NOMO-1 treated with DMSO at 0.1 percent for 48 hours (cell line): ENCODE results near the gene VARS1.
"Not testable (repeated sequence)": the region's sequence is repeated elsewhere in the genome, so short reads cannot be mapped to it uniquely, and the experiment has no call there.

Source experiments
- DNase-seq: peaks from one replicate; lab custom pipeline; 2025; ENCODE audit not compliant: unreplicated experiment; lab: John Stamatoyannopoulos, UW

The VARS1 gene

DNA sequence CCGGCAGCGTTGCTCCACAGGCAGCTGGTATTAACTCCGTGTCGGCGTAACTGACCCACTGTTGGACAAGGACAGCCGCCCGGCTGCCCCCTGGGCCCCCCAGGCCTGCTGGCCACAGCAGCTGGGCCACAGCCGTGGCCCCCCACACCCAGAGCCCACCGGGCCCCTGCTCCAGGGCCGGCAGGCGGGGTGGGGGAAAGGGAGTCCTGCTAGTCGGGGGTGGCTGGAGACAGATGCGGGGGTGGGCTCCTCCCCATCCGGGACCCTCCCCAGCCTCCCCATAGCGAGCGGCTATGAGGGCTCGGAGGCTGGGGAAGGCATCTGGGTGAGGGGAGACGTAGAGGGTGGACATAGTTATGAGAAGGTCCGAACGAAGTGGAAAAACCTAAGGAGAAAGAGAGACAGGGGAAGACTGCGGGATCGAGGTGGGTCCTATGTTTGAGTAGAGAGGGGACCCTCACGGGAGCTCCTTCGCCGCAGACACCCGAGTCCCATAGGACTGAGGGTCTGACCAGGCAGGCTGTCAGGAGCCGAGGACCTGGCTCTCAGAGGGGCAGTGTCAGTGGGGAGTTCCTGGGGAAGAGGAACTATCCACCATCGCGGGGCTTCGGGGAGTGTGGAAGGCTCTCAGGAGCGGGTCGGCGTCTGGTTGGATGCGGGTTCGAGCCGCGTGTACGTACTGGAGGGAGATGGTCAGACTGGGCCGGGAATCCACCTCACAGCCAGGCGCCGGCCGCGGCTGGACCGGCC lies 511 bp downstream of the VARS1 start:
- peak; percentile 54 for DNase-seq

- peak; percentile 49 for DNase-seq
Observed at GRCh38 chr6:31794294-31794865, 1.2 kb downstream of the VARS1 start.

- not testable (repeated sequence) for DNase-seq
Observed at GRCh38 chr6:31793927-31794245, 1.7 kb downstream of the VARS1 start.

GRCh38 chr6:31792761-31793171 lies 2.8 kb downstream of the VARS1 start:
- no peak for DNase-seq

DNA sequence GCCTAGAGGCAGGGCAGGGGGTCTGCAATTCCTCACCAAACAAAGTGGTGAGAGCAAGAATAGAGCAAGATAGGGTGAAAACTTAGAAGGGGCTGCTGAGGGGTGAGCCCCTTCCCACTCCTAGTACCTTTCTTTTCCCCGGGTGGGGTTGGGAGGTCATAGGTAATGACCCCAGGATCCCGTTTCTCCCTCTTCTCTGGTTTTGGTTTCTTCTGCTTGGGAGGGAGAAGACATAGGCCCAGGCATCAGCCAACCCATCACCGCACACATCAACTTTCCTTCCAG lies 3.5 kb downstream of the VARS1 start:
- no peak for DNase-seq

DNA sequence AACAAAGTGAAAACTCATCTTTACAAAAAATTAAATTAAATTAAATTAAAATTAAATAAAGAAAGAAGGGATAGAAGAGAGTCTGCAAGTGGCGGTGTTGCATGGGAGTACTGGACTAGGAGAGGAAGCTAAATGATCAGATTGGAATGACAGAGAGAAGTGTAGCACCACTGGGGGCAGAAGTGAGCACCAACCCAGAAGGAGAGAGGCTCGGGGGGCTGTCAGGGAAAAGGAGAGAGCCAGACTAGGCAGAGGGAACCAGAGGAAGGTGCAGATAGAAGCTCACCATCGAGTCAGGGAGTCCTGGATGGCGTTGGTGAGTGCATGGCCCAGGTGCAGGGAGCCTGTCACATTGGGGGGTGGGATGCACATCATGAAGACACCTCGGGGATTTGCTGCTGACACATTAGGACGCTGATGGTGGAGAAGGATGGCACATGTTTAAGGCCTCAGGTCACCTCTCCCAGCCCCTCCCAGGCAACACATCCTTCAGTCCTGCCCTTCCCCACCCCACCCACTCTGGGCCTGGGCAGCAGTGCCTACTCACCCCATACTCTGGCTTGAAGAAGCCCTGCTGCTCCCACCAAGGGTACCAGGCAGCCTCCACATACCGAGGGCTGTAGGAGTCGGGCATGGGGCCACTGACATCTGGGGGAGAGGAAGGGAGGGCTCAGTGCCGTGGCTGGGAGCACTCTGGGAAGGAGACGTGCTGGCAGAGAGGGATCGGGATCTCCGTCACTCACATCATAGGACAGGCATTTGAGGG lies 4.0 kb downstream of the VARS1 start:
- DNase-seq = peak; percentile 40

DNA sequence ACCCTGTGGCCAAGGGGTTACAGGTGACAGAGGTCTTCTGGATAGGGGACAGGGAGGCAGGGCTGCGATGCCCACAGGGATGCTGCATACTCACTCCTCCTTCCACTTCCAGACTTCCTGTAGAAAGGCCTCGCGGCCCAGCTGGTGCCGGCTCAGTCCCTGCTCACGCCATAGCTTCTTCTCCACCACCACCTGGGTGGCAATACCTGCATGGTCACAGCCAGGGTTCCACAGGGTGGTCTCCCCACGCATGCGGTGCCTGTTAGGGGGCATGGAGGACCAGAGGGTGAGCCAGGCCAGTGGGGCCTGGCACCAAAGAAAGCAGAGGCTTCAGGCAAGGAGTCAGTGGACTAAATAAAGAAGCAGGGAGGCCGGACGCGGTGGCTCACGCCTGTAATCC lies 10.1 kb downstream of the VARS1 start:
- DNase-seq = no peak

DNA sequence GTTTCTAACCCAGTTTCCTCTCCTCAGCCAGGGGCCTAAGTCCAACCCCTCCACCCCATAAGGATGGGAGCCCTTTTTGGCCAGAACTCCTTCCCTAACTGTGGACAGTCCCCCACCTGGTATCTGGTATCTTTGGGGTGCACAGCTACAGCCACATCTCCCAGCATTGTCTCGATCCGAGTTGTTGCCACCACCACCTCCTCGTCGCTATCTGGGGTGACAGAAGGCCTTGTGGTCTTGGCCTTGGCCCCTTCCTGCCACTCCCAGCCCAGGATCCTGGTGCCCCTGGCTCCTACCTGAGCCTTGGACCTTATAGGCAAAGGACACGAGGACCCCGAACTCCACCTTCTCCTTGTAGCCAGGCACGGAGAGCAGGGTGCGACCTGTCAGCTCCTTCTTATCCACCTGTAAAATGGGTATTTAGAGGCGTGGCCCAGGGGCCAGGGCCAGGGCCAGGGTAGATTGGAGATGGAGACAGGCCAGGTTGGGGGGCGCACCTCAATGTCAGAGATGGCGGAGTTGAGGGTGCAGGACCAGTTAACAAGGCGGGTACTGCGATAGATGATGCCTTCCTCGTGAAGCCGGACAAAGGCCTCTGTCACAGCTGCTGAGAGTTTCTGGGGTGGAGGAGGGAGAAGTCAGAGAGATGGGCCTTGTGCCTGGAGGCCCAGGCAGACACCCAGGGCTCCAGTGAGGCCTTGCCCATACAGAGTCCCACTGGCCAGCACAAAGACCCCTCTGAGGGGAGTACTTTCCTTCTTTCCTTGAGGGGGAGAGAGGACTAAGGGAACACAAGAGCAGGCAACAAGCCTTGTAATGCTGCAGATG lies 11.2 kb downstream of the VARS1 start:
- no peak for DNase-seq

GRCh38 chr6:31782126-31782855 lies 13.3 kb downstream of the VARS1 start:
- no peak for DNase-seq

GRCh38 chr6:31781244-31782125 lies 14.1 kb downstream of the VARS1 start:
- DNase-seq = no peak

GRCh38 chr6:31780507-31781243 lies 14.9 kb downstream of the VARS1 start:
- no peak for DNase-seq

DNA sequence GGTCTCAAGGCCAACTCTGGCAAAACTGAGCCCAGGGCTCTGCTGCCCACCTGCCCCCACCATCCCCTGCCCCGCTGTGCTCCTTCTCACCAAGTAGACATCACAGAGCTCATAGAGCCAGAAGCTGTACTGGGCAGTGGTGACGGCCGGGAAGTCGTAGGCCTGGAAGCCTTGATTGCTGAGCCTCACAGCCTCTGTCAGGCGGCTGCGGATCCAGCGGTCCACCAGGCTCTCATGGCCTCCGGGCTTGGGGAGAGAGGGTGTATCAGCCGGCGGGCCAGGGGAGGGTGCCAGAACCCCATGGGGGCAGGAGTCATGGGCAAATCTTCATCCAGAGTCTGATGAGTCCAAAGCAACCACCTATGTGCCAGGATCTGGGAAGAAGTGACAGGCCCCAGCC lies 15.6 kb downstream of the VARS1 start:
- DNase-seq = no peak

GRCh38 chr6:31778999-31779885 lies 16.3 kb downstream of the VARS1 start:
- no peak for DNase-seq

DNA sequence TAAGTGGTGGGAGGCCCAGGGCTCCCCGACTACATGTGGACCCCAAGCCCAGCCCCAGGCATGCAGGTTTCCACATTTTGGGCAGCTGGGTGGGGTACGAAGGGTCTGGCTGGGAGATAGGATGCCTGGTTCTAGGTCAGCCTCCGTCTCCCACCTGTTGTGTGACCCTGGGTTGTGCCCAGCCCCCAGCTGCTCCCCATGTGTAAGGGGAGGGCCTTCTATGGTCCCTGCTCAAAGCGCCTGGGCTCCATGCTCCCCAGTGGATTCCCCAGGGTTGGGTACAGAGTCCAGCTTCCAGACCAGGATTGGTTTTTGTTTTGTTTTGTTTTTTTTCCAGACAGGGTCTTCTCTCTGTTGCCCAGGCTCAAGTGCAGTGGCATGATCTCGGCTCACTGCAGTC lies 17.4 kb downstream of the VARS1 start:
- no peak for DNase-seq

DNA sequence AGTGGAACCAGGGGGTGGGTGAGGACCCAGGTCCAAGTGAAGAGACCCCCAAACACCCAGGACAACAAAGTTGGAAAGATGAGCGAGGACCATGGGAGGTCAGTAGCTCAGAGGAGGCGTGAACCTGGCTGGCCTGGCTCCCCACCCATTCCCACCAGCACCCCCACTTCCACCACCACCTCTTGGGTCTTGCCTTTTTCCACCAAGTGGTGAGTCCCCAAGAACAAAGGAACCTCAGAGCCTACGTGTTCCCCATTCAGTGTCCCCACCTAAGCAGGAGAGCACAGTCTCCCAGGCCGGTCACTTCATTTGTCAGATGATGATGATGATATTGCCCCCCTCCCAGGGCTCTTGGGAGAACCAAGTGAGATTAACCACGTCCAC lies 17.9 kb downstream of the VARS1 start:
- DNase-seq = no peak

DNA sequence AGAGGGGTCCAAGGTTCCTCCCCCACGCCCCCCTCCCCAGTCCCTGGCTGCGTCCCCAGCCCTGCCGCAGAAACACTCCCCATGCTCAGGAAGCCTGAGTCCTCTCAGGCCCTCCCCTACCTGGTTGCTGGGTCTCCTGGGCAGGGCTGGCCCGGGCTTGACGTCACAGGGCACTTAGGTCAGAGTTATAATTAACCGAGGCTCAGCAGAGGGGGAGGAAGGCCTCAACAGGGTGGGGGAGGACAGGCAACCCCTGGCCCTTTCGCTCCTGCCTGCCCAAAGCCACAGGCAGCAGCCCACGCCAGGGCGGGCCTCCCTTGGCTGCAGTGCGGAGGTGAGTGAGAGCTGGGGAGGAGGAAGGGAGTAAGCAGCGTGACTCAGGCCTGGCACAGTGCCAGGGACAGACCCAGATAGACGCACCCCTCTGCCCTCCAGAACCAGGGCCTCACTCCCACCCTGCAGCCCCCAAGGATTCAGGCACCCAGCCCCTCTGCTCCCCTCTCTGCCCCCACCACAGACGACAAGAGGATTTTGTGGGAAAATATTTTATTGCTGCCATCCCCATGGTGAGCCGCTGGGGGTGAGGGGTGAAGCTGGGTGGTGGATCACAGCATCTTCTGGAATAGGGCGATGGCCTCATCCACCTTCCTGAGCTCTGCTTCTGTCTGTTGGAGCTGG lies 18.4 kb downstream of the VARS1 start, which contains the start of gene VWA7:
VWA7 (minus strand) TSS at position 340 of the 678 bp plus-strand sequence. CDS start 549 bp downstream, outside the sequence.
- DNase-seq = peak; percentile 49

GRCh38 chr6:31776485-31776988 lies 19.0 kb downstream of the VARS1 start:
- no peak for DNase-seq
